PFSK-1 (cell line): ENCODE results near the gene MUCL3.

Experiments used
- FOXP2 ChIP-seq: optimal IDR thresholded peaks from 2 replicates; pipeline ENCODE3; 2011; ENCODE audit warnings: borderline replicate concordance, control low read depth, inconsistent platforms; ENCODE audit not compliant: insufficient read depth; ENCODE audit errors: extremely low read length, extremely low read depth
- POLR2AphosphoS5 ChIP-seq: IDR thresholded peaks from 2 replicates; pipeline ENCODE4 v1.6.1; 2012; ENCODE audit warnings: low read depth, mild to moderate bottlenecking, control low read depth, low read length, moderate library complexity
- SIN3A ChIP-seq: IDR thresholded peaks from 2 replicates; pipeline ENCODE4 v1.6.1; 2012; ENCODE audit warnings: mild to moderate bottlenecking, low read length, moderate library complexity, borderline replicate concordance; ENCODE audit not compliant: insufficient read depth
- TAF1 ChIP-seq: IDR thresholded peaks from 2 replicates; pipeline ENCODE4 v1.6.1; 2012; ENCODE audit warnings: low read length, control low read depth, borderline replicate concordance; ENCODE audit not compliant: insufficient read depth
- TF ChIP-seq, protein P1 (sequence below), 2 experiments: IDR thresholded peaks; 2 replicates each; pipeline versions ENCODE4 v1.6.1 to v1.8.0; 2011 to 2012; ENCODE audit warnings: low read depth in 2 of 2, low read length in 2 of 2, control low read depth in 1 of 2, inconsistent platforms in 1 of 2, mild to moderate bottlenecking in 1 of 2, moderate library complexity in 1 of 2; ENCODE audit not compliant: insufficient read depth in 1 of 2

MUCL3 gene

DNA sequence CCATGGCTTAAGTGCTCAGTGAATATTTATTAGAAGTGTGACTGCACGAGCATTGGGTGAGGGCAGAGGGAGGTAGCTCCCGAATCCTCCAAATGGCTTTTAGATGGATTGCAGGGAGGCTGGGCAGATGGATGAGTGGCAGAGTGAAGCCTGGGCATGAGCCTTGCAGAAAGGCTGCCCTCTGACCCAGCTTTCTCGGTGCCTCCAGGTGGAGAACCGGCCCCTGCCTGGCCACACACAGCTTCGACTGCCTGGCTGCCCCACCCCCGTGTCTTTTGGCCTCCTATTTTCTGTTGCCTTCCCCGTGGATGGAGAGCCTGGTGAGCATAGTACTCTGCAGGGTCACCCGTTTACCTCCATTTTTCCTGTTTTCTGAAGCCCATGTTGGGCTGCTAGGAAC lies 23.3 kb upstream of the MUCL3 start:
- TF ChIP-seq TAF1 (no peak), POLR2AphosphoS5 (no peak)

DNA sequence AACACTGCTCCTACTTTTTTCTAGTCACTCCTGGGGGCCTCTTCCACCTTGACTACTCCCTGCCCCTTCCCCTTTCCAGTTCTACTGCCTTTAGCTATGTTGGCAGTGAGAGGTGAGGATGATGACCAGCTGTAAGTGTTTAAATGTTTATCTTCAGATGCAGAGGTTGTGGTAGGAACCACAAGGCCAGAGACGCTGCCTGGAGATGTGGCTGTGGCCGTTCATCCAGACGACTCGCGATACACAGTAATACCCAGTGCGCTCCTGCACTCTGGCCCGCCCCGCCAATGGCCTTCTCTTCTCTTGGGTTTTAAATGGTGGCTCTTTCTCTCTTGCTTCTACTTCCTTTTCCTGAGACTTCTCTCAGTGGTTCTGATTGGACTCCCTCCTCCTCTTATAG lies 22.1 kb upstream of the MUCL3 start:
- TF ChIP-seq FOXP2 (no peak), POLR2AphosphoS5 (no peak), TAF1 (no peak), SIN3A (no peak)
- TF ChIP-seq, protein P1, sequence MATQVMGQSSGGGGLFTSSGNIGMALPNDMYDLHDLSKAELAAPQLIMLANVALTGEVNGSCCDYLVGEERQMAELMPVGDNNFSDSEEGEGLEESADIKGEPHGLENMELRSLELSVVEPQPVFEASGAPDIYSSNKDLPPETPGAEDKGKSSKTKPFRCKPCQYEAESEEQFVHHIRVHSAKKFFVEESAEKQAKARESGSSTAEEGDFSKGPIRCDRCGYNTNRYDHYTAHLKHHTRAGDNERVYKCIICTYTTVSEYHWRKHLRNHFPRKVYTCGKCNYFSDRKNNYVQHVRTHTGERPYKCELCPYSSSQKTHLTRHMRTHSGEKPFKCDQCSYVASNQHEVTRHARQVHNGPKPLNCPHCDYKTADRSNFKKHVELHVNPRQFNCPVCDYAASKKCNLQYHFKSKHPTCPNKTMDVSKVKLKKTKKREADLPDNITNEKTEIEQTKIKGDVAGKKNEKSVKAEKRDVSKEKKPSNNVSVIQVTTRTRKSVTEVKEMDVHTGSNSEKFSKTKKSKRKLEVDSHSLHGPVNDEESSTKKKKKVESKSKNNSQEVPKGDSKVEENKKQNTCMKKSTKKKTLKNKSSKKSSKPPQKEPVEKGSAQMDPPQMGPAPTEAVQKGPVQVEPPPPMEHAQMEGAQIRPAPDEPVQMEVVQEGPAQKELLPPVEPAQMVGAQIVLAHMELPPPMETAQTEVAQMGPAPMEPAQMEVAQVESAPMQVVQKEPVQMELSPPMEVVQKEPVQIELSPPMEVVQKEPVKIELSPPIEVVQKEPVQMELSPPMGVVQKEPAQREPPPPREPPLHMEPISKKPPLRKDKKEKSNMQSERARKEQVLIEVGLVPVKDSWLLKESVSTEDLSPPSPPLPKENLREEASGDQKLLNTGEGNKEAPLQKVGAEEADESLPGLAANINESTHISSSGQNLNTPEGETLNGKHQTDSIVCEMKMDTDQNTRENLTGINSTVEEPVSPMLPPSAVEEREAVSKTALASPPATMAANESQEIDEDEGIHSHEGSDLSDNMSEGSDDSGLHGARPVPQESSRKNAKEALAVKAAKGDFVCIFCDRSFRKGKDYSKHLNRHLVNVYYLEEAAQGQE (IDR thresholded peaks at IDR 0.05; ENCODE audit: insufficient read depth in 1 of 2, low read depth in 2 of 2, low read length in 2 of 2), result no peak

DNA sequence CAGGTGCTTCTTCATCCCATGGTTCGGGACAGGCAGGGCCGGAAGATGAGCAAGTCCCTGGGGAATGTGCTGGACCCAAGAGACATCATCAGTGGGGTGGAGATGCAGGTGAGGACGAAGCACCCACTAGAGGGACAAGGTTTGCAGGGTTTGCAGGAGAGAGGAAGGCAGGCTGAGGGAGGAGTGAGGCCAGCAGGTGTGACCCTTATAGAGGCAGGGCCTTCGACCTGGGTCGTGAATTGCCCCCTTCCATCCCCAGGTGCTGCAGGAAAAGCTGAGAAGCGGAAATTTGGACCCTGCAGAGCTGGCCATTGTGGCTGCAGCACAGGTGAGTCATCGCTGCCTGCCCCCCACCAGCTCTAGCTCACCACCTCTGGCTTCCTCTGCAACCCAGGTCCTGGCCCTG lies 18.3 kb upstream of the MUCL3 start:
- TF ChIP-seq TAF1 (no peak), POLR2AphosphoS5 (no peak), FOXP2 (no peak), SIN3A (no peak)
- TF ChIP-seq, protein P1 (IDR thresholded peaks at IDR 0.05; ENCODE audit: insufficient read depth in 1 of 2, low read depth in 2 of 2, low read length in 2 of 2), result no peak

DNA sequence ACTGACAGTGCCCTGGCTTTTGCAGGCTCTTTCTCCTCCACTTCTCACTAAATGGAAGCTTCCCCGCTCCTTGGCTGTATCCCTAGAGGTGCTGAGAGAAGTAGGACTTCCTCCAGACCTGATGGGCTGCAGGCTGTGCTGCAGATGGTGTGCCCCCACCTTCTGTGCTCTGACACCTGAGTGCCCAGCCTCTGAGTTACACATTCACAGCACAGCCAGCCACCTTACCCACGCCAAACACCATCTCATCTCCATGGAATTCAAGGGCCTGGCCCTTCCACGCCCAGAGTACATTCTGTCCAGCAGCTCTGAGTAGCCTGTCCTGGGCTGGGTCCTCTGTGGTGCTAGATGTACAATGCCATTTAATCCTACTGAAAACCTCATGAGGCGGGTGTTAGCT lies 14.1 kb upstream of the MUCL3 start:
- TF ChIP-seq TAF1 (no peak), SIN3A (no peak), FOXP2 (no peak), POLR2AphosphoS5 (no peak)
- TF ChIP-seq, protein P1 (IDR thresholded peaks at IDR 0.05; ENCODE audit: insufficient read depth in 1 of 2, low read depth in 2 of 2, low read length in 2 of 2), result no peak

DNA sequence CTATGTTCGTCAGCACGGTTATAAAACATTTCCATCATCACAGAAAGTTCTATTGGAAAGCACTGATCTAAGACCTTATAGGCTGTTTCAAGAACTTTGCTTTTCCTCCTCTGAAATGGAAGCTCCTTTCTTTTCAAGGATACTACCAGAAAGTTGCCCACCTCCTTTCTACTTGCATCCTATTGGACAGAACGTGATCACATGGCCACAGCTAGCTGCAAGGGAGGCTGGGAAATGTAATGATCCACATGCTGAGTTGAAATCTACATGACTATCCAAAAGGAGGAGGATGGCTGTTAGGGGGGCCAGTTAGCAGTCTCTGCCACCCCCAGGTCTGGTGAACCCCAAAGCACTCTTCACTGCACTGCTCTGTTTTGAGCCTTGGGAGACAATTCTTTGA lies 12.1 kb upstream of the MUCL3 start:
- TF ChIP-seq, protein P1 (IDR thresholded peaks at IDR 0.05; ENCODE audit: insufficient read depth in 1 of 2, low read depth in 2 of 2, low read length in 2 of 2), result no peak
- no peak for TF ChIP-seq FOXP2
- TF ChIP-seq POLR2AphosphoS5, result no peak
- no peak for TF ChIP-seq TAF1
- TF ChIP-seq SIN3A, result no peak
